VCaP (cell line): ENCODE results near the gene ACSM4.
"Not testable (repeated sequence)": the region's sequence is repeated elsewhere in the genome, so short reads cannot be mapped to it uniquely, and the experiment has no call there.

Experiments used
- H3K27ac ChIP-seq: fragments of 450-650 bp; 2 replicates; pipeline ENCODE4 v1.5.1; 2017
- CTCF ChIP-seq: fragments of 450-650 bp; conservative IDR thresholded peaks from 2 replicates; pipeline ENCODE4 v1.5.1; 2017; ENCODE audit warnings: mild to moderate bottlenecking, moderate library complexity

ACSM4 gene

GRCh38 chr12:7303772-7304171, at the start of gene ACSM4:
Gene ACSM4 (plus strand): TSS chr12:7304072. CDS start chr12:7304332, 260 bp downstream.
- no peak for TF ChIP-seq CTCF

GRCh38 chr12:7259060-7259459, 44.8 kb upstream of the ACSM4 start:
- no peak for TF ChIP-seq CTCF
- H3K27ac ChIP-seq: no peak overlapping the region

More at GRCh38 chr12:7303772-7304171, at the start of gene ACSM4:
- H3K27ac ChIP-seq: no peak within 1 kb of the TSS

DNA sequence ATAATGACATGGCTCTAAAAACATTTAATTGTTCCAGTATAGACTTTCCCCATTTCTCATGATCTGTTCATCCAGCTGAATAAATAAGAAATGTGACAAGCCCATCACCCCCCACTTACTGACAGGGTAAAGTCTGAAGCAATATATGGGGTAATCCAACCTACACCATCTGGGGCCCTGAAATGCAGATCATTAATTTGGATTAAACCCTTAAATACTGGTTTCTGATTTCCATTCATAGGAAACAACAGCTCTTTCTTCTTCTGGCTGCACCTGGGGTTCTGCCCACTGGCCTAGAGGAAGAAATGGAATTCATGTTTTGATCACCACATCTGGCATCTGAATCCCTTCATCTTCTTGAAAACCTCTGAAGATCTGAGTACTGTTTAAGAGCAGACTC, 39.3 kb upstream of the ACSM4 start:
- TF ChIP-seq CTCF: no peak
- H3K27ac ChIP-seq: no peak overlapping the region

GRCh38 chr12:7265251-7265650, 38.6 kb upstream of the ACSM4 start:
- no peak for TF ChIP-seq CTCF
- no peak overlapping the region for H3K27ac ChIP-seq

DNA sequence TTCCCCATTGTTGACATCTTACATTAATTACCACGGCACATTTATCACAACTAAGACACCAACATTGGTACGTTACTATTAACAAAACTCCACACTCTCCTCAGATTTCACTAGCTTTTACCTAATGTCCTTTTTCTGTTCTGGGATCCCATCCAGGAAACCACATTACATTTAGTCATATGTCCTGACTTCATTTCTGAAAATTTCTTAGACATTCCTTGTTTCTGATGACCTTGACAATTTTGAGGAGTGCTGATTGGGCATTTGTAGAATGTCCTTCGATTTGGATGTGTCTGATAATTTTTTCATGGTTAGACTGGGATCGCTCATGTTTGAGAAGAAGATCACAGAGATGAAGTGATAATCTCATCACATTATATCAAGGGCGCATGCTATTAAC, 34.6 kb upstream of the ACSM4 start:
- no peak for TF ChIP-seq CTCF
- H3K27ac ChIP-seq: no peak overlapping the region

GRCh38 chr12:7271893-7272514, 31.9 kb upstream of the ACSM4 start:
- TF ChIP-seq CTCF: no peak
- H3K27ac ChIP-seq: no peak overlapping the region

DNA sequence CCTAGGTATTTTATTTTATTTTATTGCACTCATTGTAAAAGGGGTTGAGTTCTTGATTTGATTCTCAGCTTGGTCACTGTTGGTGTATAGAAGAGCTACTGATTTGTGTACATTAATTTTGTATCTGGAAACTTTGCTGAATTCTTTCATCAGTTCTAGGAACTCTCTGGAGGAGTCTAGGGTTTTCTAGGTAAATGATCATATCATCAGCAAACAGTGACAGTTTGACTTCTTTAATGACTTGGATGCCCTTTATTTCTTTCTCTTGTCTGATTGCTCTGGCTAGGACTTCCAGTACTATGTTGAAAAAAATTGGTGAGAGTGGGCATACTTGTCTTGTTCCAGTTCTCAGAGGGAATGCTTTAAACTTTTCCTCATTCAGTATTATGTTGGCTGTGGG, 28.4 kb upstream of the ACSM4 start:
- not testable (repeated sequence) for H3K27ac ChIP-seq

DNA sequence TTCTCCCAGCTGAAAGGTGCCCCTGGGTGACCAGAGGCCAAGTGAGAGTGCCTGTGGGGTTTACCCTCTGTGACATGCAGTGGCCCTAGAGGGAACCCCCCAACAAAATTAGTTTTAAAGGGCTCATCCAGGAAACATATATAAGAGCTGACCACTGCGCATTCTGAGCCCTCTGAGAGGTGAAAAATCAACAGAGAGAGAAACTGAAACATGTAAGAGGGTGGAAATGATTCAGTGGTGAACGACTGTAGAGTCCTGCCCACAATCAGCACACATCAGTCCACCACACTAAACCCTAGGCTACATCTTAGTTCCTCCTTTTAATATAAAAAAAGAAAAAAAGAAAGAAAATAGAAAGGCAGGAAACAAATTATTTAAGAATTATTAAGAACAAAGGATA, 21.0 kb upstream of the ACSM4 start:
- no peak for TF ChIP-seq CTCF
- H3K27ac ChIP-seq: no peak overlapping the region
